Fibroblast of skin of back (primary cell): ENCODE data around the gene DMKN.

Experiments
- DNase-seq: peaks from one replicate; pipeline ENCODE4 v3.0.0-alpha.2; 2013

DMKN gene

GRCh38 chr19:35525873-35526272 is 12.4 kb upstream of the DMKN start:
- DNase-seq = no peak

- no peak for DNase-seq
These were observed 10.9 kb upstream of the DMKN start for GRCh38 chr19:35524181-35524837.

- DNase-seq = no peak
These were observed 9.4 kb upstream of the DMKN start for GRCh38 chr19:35522745-35523327.

- DNase-seq = peak; percentile 33
These were observed 7.8 kb upstream of the DMKN start for GRCh38 chr19:35521124-35521743.

GRCh38 chr19:35519291-35519690 is 5.8 kb upstream of the DMKN start:
- peak; percentile 30 for DNase-seq

GRCh38 chr19:35518313-35518712 is 4.9 kb upstream of the DMKN start:
- peak; percentile 98 for DNase-seq

GRCh38 chr19:35517342-35517741 is 3.9 kb upstream of the DMKN start:
- DNase-seq = no peak

- no peak for DNase-seq
These were observed 2.9 kb upstream of the DMKN start for GRCh38 chr19:35516310-35516709.

- DNase-seq = no peak
These were observed 897 bp upstream of the DMKN start for GRCh38 chr19:35514282-35514809.

GRCh38 chr19:35512831-35513627 is 420 bp downstream of the DMKN start:
- DNase-seq = no peak

- DNase-seq = no peak
These were observed 2.1 kb downstream of the DMKN start for GRCh38 chr19:35511337-35511736.

- DNase-seq = no peak
These were observed 2.9 kb downstream of the DMKN start for GRCh38 chr19:35510626-35510964.

GRCh38 chr19:35509861-35510625 is 3.4 kb downstream of the DMKN start:
- peak; percentile 48 for DNase-seq

GRCh38 chr19:35509018-35509652 is 4.3 kb downstream of the DMKN start:
- no peak for DNase-seq

GRCh38 chr19:35508129-35508528 is 5.3 kb downstream of the DMKN start:
- DNase-seq = no peak

GRCh38 chr19:35507561-35507960 is 5.9 kb downstream of the DMKN start:
- DNase-seq = no peak

- no peak for DNase-seq
These were observed 7.4 kb downstream of the DMKN start for GRCh38 chr19:35506011-35506410.

GRCh38 chr19:35502751-35503150 is 10.7 kb downstream of the DMKN start:
- DNase-seq = no peak

- DNase-seq = no peak
These were observed 11.8 kb downstream of the DMKN start for GRCh38 chr19:35501684-35502083.

GRCh38 chr19:35500611-35501010 is 12.8 kb downstream of the DMKN start:
- no peak for DNase-seq

GRCh38 chr19:35498984-35499527 is 14.4 kb downstream of the DMKN start:
- no peak for DNase-seq

GRCh38 chr19:35498220-35498619 is 15.2 kb downstream of the DMKN start:
- no peak for DNase-seq
